Endothelial cell of umbilical vein (primary cell): ENCODE data around the gene FAM187B. TPM values are rescaled to one million over a fixed set of nuclear protein-coding genes. Genes with fewer than 3 reads are reported as not detected.
A peak's percentile ranks its signal among the peaks of the same experiment; 100 is the strongest.

Experiments
- BruUV-seq: library from RNA; stranded (reverse); fragments of 400-500 nt; replicated peaks from 2 replicates; lab custom pipeline; 2021; lab: Mats Ljungman, UMichigan
- CTCF ChIA-PET: fragments of 300-600, 350-600 bp; sonication (Branson Sonifier 250); formaldehyde crosslinking; loops from one replicate; lab custom pipeline; 2021; ENCODE audit warnings: antibody characterized with exemption, inconsistent platforms; lab: Charles Lee
- POLR2A ChIA-PET: fragments of 300-600, 350-600 bp; sonication (Branson Sonifier 250); formaldehyde crosslinking; loops from one replicate; lab custom pipeline; 2021; ENCODE audit warnings: antibody characterized with exemption, inconsistent platforms; lab: Charles Lee
- DNase-seq: peaks from one replicate; pipeline ENCODE4 v3.0.0-alpha.2; 2011; ENCODE audit warnings: low read depth, low spot score
- FAIRE-seq: peaks from 2 replicates; lab custom pipeline; 2011; peaks lifted over from hg19 to GRCh38; lab: Jason Lieb, UNC
- H2AFZ ChIP-seq: 2 replicates; pipeline ENCODE4 v1.6.0; 2012; ENCODE audit warnings: low read depth, low read length, control low read depth, inconsistent platforms
- H3K27ac ChIP-seq: 2 replicates; pipeline ENCODE4 v1.5.1; 2011; ENCODE audit warnings: low read depth, mild to moderate bottlenecking, control low read depth, low read length, moderate library complexity; ENCODE audit not compliant: insufficient read depth
- H3K27me3 ChIP-seq, 2 experiments: 2 replicates each; pipeline versions ENCODE4 v1.6.0 to v1.6.1; 2011; ENCODE audit warnings: low read length in 2 of 2, mixed read lengths in 1 of 2; ENCODE audit not compliant: control insufficient read depth in 2 of 2, insufficient read depth in 2 of 2
- H3K36me3 ChIP-seq, 2 experiments: 2 replicates in 1 of 2; 3 replicates in 1 of 2; pipeline ENCODE4 v1.5.1; 2011; ENCODE audit warnings: low read length in 2 of 2, mild to moderate bottlenecking in 1 of 2, moderate library complexity in 1 of 2; ENCODE audit not compliant: control insufficient read depth in 2 of 2, insufficient read depth in 2 of 2; ENCODE audit errors: extremely low read depth in 1 of 2
- H3K4me1 ChIP-seq: 3 replicates; pipeline ENCODE4 v1.5.1; 2011; ENCODE audit warnings: mild to moderate bottlenecking, low read length; ENCODE audit not compliant: control insufficient read depth, insufficient read depth; ENCODE audit errors: extremely low read depth
- H3K4me2 ChIP-seq: 2 replicates; pipeline ENCODE4 v1.6.1; 2011; ENCODE audit warnings: low read length, control low read depth, mixed read lengths; ENCODE audit not compliant: insufficient read depth
- H3K4me3 ChIP-seq, 3 experiments: fragments of 200-600 bp in 1 of 3; sonication (generic), shearing (Covaris generic) in 1 of 3; replicated peaks in 1 of 3; 2 replicates each; pipeline ENCODE4 v1.5.1; 2011 to 2016; ENCODE audit warnings: control low read depth in 3 of 3, low read length in 3 of 3, mild to moderate bottlenecking in 2 of 3, inconsistent platforms in 1 of 3, low read depth in 1 of 3, moderate library complexity in 1 of 3; ENCODE audit not compliant: insufficient read depth in 1 of 3
- H3K79me2 ChIP-seq: 2 replicates; pipeline ENCODE4 v1.6.0; 2012; ENCODE audit warnings: low read length, inconsistent platforms; ENCODE audit not compliant: control insufficient read depth, insufficient read depth
- H3K9ac ChIP-seq: replicated peaks from 2 replicates; pipeline ENCODE3; 2011; ENCODE audit warnings: low read length, control low read depth; ENCODE audit not compliant: insufficient read depth; ENCODE audit errors: extremely low read depth
- H3K9me1 ChIP-seq: replicated peaks from 3 replicates; pipeline ENCODE4 v1.6.0; 2011; ENCODE audit warnings: mild to moderate bottlenecking, low read length; ENCODE audit not compliant: control insufficient read depth, insufficient read depth; ENCODE audit errors: extremely low read depth
- H3K9me3 ChIP-seq: replicated peaks from 2 replicates; pipeline ENCODE4 v1.5.1; 2012; ENCODE audit warnings: low read length, inconsistent platforms; ENCODE audit not compliant: control insufficient read depth, insufficient read depth
- H4K20me1 ChIP-seq: replicated peaks from 2 replicates; pipeline ENCODE3; 2011; ENCODE audit warnings: mild to moderate bottlenecking, low read length; ENCODE audit not compliant: control insufficient read depth, insufficient read depth; ENCODE audit errors: extremely low read depth
- EZH2 ChIP-seq: IDR thresholded peaks from 2 replicates; pipeline ENCODE4 v1.6.1; 2012; ENCODE audit warnings: borderline replicate concordance, low read depth, mild to moderate bottlenecking, moderate library complexity, low read length, inconsistent platforms; ENCODE audit not compliant: severe bottlenecking
- FOS ChIP-seq: IDR thresholded peaks from 2 replicates; pipeline ENCODE4 v1.6.1; 2011; ENCODE audit warnings: mild to moderate bottlenecking, low read length, moderate library complexity, borderline replicate concordance; ENCODE audit not compliant: insufficient read depth
- GATA2 ChIP-seq: IDR thresholded peaks from 2 replicates; pipeline ENCODE4 v1.7.0; 2011; ENCODE audit warnings: low read depth, mild to moderate bottlenecking, moderate library complexity, mixed read lengths, low read length; ENCODE audit not compliant: insufficient read length, insufficient read depth
- JUN ChIP-seq: IDR thresholded peaks from 2 replicates; pipeline ENCODE4 v1.6.1; 2011; ENCODE audit warnings: borderline replicate concordance, low read depth; ENCODE audit not compliant: insufficient read length, insufficient read depth
- MYC ChIP-seq: IDR thresholded peaks from one replicate; pipeline ENCODE4 v1.6.1; 2011; ENCODE audit warnings: mild to moderate bottlenecking, low read depth, low read length
- POLR2A ChIP-seq: IDR thresholded peaks from 2 replicates; pipeline ENCODE4 v1.6.1; 2012; ENCODE audit warnings: low read depth, mild to moderate bottlenecking, control low read depth, low read length
- POLR2AphosphoS5 ChIP-seq: IDR thresholded peaks from 2 replicates; pipeline ENCODE4 v1.6.1; 2012; ENCODE audit warnings: low read depth, mild to moderate bottlenecking, control low read depth, low read length, moderate library complexity; ENCODE audit not compliant: insufficient read depth
- dilution Hi-C: fragments of 300-500 bp; cut with MboI; formaldehyde crosslinking; loops from one replicate; pipeline ENCODE4 v1.15.0; 2019; ENCODE audit warnings: low sequenced_read_pairs; ENCODE audit not compliant: extremely low pct_ligation_motif_present
- intact Hi-C: fragments of 100-400 bp; cut with micrococcal nuclease; formaldehyde crosslinking; loops from one replicate; pipeline ENCODE4 v1.10.0; 2022
- polyA plus RNA-seq, 4 experiments: library from polyadenylated mRNA; depleted of rRNA in 3 of 4; stranded (reverse) in 3 of 4; unstranded in 1 of 4; fragments of >200 nt; gene quantifications; 2 replicates each; pipeline versions ENCODE4 v1.2.1 to v1.2.3, GENCODE V29; 2011 to 2012; ENCODE audit warnings: missing spikeins in 1 of 4
- total RNA-seq: library from RNA; stranded (reverse); gene quantifications from 2 replicates; pipeline ENCODE4 v1.2.3, GENCODE V29; 2021
- TF ChIP-seq, protein P1 (sequence below), 2 donors: IDR thresholded peaks; 1 replicate in 1 of 2; 2 replicates in 1 of 2; pipeline ENCODE4 v1.5.1; 2011; ENCODE audit warnings: low read length in 2 of 2, mild to moderate bottlenecking in 2 of 2, moderate library complexity in 2 of 2, control low read depth in 1 of 2, inconsistent platforms in 1 of 2, low read depth in 1 of 2; ENCODE audit not compliant: insufficient read depth in 1 of 2; ENCODE audit errors: extremely low read depth in 1 of 2
- TF ChIP-seq, protein P2 (sequence below): IDR thresholded peaks from 2 replicates; pipeline ENCODE4 v1.6.1; 2011; ENCODE audit not compliant: insufficient read depth, insufficient read length

Gene FAM187B
- total and polyA plus RNA-seq, 2 donors (not counting 3 experiments of a cell fraction or from before 2014, with no cell fraction given): not detected

DNA sequence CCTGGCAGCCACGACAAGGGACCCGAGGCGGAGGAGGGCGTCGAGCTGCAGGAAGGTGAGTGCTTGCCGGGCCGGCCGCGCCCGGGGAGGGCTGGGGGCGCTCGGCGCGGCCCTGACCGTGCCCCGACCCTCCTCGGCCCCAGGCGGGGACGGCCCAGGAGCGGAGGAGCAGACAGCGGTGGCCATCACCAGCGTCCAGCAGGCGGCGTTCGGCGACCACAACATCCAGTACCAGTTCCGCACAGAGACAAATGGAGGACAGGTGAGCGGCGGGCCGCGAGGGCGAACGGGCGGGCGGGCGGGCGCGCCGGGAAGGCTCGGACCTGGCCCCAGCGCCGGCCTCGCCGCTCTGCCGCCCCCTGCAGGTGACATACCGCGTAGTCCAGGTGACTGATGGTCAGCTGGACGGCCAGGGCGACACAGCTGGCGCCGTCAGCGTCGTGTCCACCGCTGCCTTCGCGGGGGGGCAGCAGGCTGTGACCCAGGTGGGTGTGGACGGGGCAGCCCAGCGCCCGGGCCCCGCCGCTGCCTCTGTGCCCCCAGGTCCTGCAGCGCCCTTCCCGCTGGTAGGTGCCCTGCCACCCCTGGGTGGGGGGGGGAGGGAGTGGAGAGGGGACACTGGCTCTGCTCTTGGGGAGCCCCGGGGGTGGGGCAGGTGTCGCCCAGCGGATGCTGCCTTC is 41.0 kb upstream of the FAM187B start:
- H3K4me3 ChIP-seq: peak overlapping the region in 2 of 3 experiments; percentile 52 to 53
- peak overlapping the region; percentile 26 for H3K9ac ChIP-seq
- peaks cover 3% of the 10 kb centered on the region for H3K79me2 ChIP-seq
- peaks cover 4% of the 10 kb centered on the region for H3K4me1 ChIP-seq
- H3K27ac ChIP-seq: no peak overlapping the region
- no peaks in the 10 kb centered on the region for H3K27me3 ChIP-seq
- peak overlapping the region; percentile 42 for H3K4me2 ChIP-seq
- peak overlapping the region; percentile 80 for H2AFZ ChIP-seq
- no peaks in the 10 kb centered on the region for H4K20me1 ChIP-seq
- ChIA-PET POLR2A (no interaction called here), CTCF (interaction anchor here (1.0 to 2.5 kb wide), 9 partner anchors 9 to 226 kb away, joined by 3 to 21 read pairs (median 5); no protein-coding TSS in a partner anchor)
- peak; percentile 40 for FAIRE-seq
- no peaks in the 10 kb centered on the region for H3K9me3 ChIP-seq
- intact Hi-C loops (loop anchor here (1.0 to 10.0 kb wide), 4 partner anchors 57 to 235 kb away; partner anchors contain the start of gene SCN1B), dilution Hi-C loops (no loop called here)
- TF ChIP-seq GATA2: no peak
- TF ChIP-seq FOS: no peak
- TF ChIP-seq, protein P1, sequence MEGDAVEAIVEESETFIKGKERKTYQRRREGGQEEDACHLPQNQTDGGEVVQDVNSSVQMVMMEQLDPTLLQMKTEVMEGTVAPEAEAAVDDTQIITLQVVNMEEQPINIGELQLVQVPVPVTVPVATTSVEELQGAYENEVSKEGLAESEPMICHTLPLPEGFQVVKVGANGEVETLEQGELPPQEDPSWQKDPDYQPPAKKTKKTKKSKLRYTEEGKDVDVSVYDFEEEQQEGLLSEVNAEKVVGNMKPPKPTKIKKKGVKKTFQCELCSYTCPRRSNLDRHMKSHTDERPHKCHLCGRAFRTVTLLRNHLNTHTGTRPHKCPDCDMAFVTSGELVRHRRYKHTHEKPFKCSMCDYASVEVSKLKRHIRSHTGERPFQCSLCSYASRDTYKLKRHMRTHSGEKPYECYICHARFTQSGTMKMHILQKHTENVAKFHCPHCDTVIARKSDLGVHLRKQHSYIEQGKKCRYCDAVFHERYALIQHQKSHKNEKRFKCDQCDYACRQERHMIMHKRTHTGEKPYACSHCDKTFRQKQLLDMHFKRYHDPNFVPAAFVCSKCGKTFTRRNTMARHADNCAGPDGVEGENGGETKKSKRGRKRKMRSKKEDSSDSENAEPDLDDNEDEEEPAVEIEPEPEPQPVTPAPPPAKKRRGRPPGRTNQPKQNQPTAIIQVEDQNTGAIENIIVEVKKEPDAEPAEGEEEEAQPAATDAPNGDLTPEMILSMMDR (IDR thresholded peaks at IDR 0.05; ENCODE audit: extremely low read depth in 1 of 2, insufficient read depth in 1 of 2, low read depth in 1 of 2, low read length in 2 of 2): peak; percentile 20 to 71
- TF ChIP-seq MYC: no peak
- TF ChIP-seq, protein P2, sequence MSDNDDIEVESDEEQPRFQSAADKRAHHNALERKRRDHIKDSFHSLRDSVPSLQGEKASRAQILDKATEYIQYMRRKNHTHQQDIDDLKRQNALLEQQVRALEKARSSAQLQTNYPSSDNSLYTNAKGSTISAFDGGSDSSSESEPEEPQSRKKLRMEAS: no peak
- no peak for TF ChIP-seq EZH2
- TF ChIP-seq POLR2A: no peak
- TF ChIP-seq POLR2AphosphoS5: no peak
- no peak for TF ChIP-seq JUN
- peak; percentile 71 for DNase-seq
- no peaks in the 10 kb centered on the region for H3K9me1 ChIP-seq
- peaks cover 4 to 31% of the 10 kb centered on the region in 2 experiments for H3K36me3 ChIP-seq
- BruUV-seq: no TSS peak
